Activated CD4-positive, alpha-beta T cell treated with anti-CD3 and anti-CD28 coated beads, Interleukin-2, Interleukin-4, amounts not matched to agents 100 ng/mL and 50 ng/mL, durations not matched to agents 16 hours and 8 hours (primary cell): Measurements from ENCODE around the gene C1orf167.

Source experiments
- DNase-seq: peaks from one replicate; pipeline ENCODE4 v3.0.0-alpha.2; 2020; ENCODE audit warnings: low spot score

Gene C1orf167

DNA sequence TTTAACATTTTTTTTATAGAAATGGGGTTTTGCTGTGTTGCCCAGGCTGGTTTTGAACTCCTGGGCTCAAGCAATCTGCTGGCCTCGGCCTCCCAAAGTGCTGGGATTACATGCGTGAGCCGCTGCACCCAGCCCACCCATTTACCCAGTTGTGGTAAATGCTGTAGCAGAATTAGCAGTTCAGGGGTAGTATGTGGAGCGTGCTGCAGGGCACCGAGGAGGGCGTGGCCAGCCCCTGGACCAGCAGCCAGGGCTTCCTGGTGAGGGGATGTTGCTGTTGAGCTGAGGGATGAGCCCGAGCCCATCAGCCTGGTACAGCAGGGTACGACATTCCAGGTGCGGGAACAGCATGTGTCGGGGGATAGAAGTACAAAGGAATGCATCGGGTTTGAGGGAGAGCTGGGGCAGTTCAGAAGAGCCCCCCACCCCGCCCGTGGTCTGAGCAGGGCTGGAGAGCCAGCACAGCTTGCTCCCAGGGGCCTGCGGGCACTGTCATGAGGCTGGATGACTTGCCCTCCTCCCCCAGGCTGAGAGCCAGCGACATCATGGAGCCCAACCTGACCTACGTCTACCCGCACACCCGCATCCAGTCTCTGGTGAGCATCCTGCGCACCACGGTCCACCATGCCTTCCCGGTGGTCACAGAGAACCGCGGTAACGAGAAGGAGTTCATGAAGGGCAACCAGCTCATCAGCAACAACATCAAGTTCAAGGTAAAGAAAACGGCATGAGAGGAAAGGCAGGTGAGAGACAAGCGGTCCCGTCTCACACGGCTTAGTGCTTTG lies 73.6 kb downstream of the C1orf167 start:
- DNase-seq: no peak

GRCh38 chr1:11836955-11837766 lies 75.2 kb downstream of the C1orf167 start:
- no peak for DNase-seq

GRCh38 chr1:11837767-11838348 lies 75.9 kb downstream of the C1orf167 start:
- no peak for DNase-seq

DNA sequence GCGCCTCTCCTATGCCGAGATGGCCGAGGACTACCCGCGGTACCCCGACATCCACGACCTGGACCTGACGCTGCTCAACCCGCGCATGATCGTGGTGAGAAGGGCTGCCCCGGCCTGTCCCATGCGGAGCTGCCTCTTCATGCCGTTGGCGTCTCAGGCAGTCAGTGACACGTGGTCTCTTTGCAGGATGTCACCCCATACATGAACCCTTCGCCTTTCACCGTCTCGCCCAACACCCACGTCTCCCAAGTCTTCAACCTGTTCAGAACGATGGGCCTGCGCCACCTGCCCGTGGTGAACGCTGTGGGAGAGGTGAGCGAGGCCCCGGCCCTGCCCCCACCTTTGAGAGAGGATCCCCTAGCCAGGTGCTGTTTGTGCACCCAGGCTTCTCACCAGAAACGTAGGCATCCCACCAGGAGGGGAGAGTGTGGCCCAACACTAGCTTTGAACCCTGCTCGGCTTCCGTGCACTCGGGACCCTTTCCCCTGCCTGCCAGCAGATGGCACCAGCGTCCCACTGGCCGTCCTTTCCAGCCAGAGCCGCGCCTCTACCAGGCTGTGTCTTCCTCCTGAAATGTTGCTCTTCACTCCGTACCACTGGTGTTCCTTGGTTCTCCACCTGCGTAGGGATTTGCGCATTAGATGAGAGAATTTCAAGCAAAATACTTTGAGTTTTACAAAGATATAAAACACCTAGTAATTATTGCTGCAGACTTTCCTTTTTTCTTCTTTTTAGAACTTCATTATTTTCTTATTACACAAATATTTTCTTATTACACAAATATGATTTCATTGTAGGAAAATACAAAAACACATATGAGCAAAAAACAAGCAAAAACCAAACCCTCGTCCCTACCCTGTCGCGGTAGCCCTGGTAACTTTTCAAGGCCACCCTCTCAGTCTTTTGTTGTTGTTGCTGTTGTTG lies 76.6 kb downstream of the C1orf167 start:
- peak; percentile 69 for DNase-seq
